ENCODE measurements around the gene F11R.
"Not testable (repeated sequence)": the region's sequence is repeated elsewhere in the genome, so short reads cannot be mapped to it uniquely, and the experiment has no call there.

Gene F11R

GRCh38 chr1:161009602-161010211, 11.2 kb downstream of the F11R start:
- no peak for DNase-seq

GRCh38 chr1:161008869-161009510, 12.0 kb downstream of the F11R start:
- no peak for DNase-seq

GRCh38 chr1:161007369-161007768, 13.6 kb downstream of the F11R start:
- no peak for DNase-seq

- no peak for DNase-seq
These were observed 14.4 kb downstream of the F11R start for GRCh38 chr1:161006563-161006962.

GRCh38 chr1:161001525-161001924, 19.4 kb downstream of the F11R start:
- peak; percentile 47 for DNase-seq

GRCh38 chr1:161000736-161001480, 20.0 kb downstream of the F11R start:
- DNase-seq = no peak

- no peak for DNase-seq
These were observed 21.6 kb downstream of the F11R start for GRCh38 chr1:160999376-160999775.

GRCh38 chr1:160997323-160998038, 23.5 kb downstream of the F11R start:
- no peak for DNase-seq

GRCh38 chr1:160996178-160996577, 24.8 kb downstream of the F11R start:
- DNase-seq = no peak

GRCh38 chr1:160993544-160994193, 27.3 kb downstream of the F11R start:
- no peak for DNase-seq

- DNase-seq = not testable (repeated sequence)
These were observed 28.9 kb downstream of the F11R start for GRCh38 chr1:160992036-160992435.

- DNase-seq = no peak
These were observed 33.4 kb downstream of the F11R start for GRCh38 chr1:160987359-160988050.

- DNase-seq = no peak
These were observed 35.2 kb downstream of the F11R start for GRCh38 chr1:160985723-160986122.

- no peak for DNase-seq
These were observed 39.2 kb downstream of the F11R start for GRCh38 chr1:160981584-160982411.

- no peak for DNase-seq
These were observed 41.7 kb downstream of the F11R start for GRCh38 chr1:160979286-160979685.

- DNase-seq = no peak
These were observed 42.4 kb downstream of the F11R start for GRCh38 chr1:160978510-160978927.

GRCh38 chr1:160975026-160975425, 45.9 kb downstream of the F11R start:
- no peak for DNase-seq

GRCh38 chr1:160973491-160973890, 47.5 kb downstream of the F11R start:
- DNase-seq = no peak

GRCh38 chr1:160972939-160973338, 48.0 kb downstream of the F11R start:
- DNase-seq = no peak

GRCh38 chr1:160971618-160972056, 49.3 kb downstream of the F11R start:
- DNase-seq = no peak

GRCh38 chr1:160963521-160963920, 57.4 kb downstream of the F11R start:
- DNase-seq = no peak

Measured in DMS79 (cell line).